GM12873 (cell line): ENCODE data around the gene TLL1.

ENCODE experiments used
- CTCF ChIP-seq: IDR thresholded peaks from 2 replicates; pipeline ENCODE4 v1.5.1; 2012; ENCODE audit warnings: low read depth, mild to moderate bottlenecking, moderate library complexity, low read length, control low read depth; ENCODE audit not compliant: insufficient read depth; ENCODE audit errors: missing control alignments

TLL1 gene

GRCh38 chr4:165927366-165927765, 54.3 kb downstream of the TLL1 start:
- no peak for TF ChIP-seq CTCF

GRCh38 chr4:165927815-165928214, 54.8 kb downstream of the TLL1 start:
- TF ChIP-seq CTCF = no peak

GRCh38 chr4:165928601-165929000, 55.6 kb downstream of the TLL1 start:
- TF ChIP-seq CTCF = no peak

GRCh38 chr4:165929662-165930061, 56.6 kb downstream of the TLL1 start:
- no peak for TF ChIP-seq CTCF

- TF ChIP-seq CTCF = no peak
Measured at GRCh38 chr4:165931741-165932140, 58.7 kb downstream of the TLL1 start.

- no peak for TF ChIP-seq CTCF
Measured at GRCh38 chr4:165944900-165945299, 71.9 kb downstream of the TLL1 start.

GRCh38 chr4:165945991-165946390, 73.0 kb downstream of the TLL1 start:
- TF ChIP-seq CTCF = no peak
